HG03460 (cell line): Measurements from ENCODE around the gene RP9.
A peak's percentile ranks its signal among the peaks of the same experiment; 100 is the strongest.
"Not testable (repeated sequence)": the region's sequence is repeated elsewhere in the genome, so short reads cannot be mapped to it uniquely, and the experiment has no call there.

ENCODE experiments used
- ATAC-seq: cut with Tn5 transposase; IDR thresholded peaks from one replicate; pipeline ENCODE4 v1.9.1; 2021; ENCODE audit not compliant: unreplicated experiment

Gene RP9

DNA sequence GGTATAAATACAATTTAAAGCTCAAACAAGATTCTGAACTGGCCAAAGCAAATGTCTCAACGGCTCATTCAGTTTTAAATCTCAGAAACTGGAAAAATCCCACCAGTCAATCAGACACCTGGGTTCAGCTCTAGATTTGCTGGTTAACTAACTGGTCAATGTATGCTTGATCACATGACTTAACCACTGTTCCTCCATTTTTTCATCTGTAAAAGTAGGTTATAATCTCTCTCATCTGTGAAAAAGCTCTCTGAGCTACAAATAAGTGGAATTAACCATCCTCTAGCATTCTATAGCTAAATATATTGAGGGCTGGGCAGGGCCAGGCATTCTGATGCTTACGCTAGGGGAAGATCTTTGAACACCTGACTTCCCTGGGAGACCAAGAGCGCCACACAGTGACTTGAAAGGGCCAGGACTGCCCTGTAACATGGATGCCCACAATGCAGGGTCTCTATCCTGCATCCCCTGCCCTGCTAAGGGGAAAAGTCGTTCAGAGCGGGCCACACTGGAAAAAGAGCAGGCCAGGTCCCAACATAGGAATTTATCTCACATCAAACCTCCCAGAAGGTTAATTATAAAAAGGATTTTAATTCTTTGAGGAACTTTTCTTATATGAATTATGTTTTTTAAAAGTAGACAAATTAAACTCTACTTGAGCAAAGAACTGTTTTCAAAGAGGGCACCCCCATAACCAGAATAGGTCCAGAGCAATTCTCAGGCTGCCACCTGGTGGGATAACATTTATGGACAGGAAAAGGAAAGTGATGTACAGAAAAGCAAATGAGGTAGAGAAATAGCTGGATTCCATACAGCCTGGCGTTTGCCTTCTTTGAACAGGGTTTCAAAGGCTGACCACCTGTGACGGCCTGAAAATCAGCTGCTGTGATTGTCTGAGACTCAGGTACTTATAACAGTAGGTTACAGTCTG lies 1.8 kb downstream of the RP9 start:
- ATAC-seq = peak; percentile 37

GRCh38 chr7:33101906-33102305 lies 7.3 kb downstream of the RP9 start:
- no peak for ATAC-seq

GRCh38 chr7:33100770-33101169 lies 8.4 kb downstream of the RP9 start:
- no peak for ATAC-seq

GRCh38 chr7:33099154-33099940 lies 9.9 kb downstream of the RP9 start:
- no peak for ATAC-seq

GRCh38 chr7:33094745-33095275 lies 14.4 kb downstream of the RP9 start:
- ATAC-seq = not testable (repeated sequence)

DNA sequence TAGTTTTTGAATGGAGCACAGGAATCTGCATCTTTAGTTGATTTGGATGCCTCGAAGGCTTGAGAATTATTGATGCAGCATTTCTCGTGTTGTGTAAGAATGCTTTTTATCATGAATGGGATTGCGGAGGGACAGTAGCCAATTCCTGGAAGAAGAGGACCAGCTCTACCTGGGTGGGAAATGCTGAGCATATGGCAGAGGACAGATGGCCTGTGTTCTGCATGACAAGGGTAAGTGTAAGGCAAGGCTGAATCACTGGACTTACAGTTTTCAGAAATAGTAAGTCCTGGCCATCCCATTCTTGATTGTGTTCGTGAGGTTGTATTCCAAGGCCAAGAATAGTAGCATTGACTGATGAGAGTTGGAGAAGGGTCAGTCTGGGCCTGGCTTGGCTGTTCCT lies 15.9 kb downstream of the RP9 start:
- no peak for ATAC-seq

- no peak for ATAC-seq
These were observed 17.5 kb downstream of the RP9 start for GRCh38 chr7:33091641-33092191.

GRCh38 chr7:33091111-33091531 lies 18.1 kb downstream of the RP9 start:
- no peak for ATAC-seq

DNA sequence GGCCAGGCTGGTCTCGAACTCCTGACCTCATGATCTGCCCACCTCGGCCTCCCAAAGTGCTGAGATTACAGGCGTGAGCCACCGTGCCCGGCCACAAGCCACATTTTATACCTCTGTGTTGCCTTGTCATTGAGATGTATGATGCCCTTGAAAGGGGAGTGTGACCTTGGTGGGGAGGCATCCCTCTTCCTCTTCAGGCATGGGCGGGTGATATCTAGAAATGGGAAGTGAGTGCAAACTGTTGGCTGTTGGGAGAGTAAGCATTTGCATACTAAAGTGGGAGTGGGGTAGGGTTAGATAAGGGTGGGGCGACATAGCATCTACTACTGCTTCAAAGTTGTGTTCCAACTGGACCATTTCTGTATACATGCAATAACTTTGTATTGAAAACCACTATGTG lies 20.1 kb downstream of the RP9 start:
- no peak for ATAC-seq

- no peak for ATAC-seq
These were observed 21.3 kb downstream of the RP9 start for GRCh38 chr7:33087858-33088257.

DNA sequence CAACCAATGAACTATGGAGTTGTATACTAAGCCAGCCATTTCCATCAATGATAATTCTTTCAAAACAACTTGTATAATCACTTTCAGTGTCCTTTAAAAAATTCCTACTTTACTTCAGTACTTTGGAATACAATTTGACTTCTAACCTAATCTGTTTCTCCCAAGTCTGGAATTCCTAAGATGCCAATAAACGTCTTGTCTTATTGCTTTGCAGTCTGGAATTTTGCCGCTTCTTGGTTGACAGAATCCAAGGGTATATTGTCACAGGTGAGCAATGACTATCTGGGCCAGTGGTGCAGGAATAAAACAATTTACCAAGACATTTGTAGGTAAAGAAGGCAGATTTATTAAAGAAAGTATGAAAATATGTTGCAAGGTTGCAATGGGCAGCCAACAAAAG lies 21.8 kb downstream of the RP9 start:
- ATAC-seq = no peak

- no peak for ATAC-seq
These were observed 29.2 kb downstream of the RP9 start for GRCh38 chr7:33079763-33080690.

DNA sequence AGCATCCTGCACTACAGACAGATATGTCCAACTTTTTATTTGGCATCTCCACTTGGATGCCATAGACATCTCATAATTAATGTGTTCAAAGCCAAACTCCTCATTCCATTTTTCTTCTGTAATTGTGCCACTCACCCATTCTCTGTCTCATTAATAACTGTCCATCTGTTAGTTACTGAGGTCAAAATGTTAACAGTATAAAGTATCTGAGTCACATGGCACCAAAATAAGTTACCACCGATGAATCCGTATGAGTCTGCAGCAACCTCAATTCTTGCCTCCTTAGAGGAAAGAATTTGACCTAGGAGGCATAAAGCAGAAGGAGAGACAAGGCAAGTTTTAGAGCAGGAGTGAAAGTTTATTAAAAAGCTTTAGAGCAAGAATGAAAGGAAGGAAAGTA lies 30.1 kb downstream of the RP9 start:
- ATAC-seq = no peak

- ATAC-seq = peak; percentile 65
These were observed 32.5 kb downstream of the RP9 start for GRCh38 chr7:33076737-33077136.

DNA sequence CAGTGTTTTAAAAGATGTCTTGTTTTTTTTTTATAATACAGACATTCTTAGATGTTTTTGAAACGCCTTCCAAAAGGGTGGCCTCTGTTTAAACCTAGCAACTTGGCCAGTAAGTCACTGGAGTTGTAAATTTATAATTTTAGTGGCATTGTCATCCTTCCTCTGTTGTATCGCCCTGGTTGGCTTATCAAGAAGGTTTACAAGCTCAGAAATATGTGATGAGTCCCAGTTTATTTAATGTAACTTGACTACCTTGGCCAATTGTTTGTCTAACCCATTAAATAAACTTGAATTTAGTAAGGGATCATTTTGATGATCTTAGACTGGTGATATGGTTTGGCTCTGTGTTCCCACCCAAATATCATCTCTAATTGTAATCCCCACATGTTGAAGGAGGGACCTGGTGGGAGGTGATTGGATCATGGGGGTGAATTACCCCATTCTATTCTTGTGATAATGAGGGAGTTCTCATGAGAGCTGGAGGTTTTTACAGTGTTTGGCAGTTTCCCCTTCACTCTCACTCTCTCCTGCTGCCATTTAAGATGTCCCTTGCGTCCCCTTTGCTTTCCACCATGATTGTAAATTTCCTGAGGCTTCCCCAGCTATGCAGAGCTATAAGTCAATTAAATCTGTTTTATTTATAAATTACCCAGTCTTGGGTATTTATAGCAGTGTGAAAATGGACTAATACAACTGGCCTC lies 33.2 kb downstream of the RP9 start:
- ATAC-seq = no peak

DNA sequence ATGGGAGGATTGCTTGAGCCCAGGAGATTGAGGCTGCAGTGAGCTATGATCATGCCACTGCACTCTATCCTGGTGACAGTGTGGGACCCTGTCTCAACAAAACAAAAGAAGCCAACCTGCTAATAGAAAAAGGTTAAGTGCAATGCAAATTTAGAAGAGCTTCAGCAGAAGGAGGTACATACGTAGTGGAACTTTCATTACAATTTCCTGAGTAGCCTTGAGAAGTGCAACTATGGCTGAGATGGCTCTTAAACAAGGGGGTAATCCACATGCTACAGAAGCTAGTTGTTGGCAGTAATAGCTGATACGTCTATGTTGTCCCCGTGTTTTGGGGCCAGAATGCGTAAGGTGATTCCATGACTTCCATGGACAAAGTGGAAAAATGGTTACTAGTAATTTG lies 36.0 kb downstream of the RP9 start:
- no peak for ATAC-seq

DNA sequence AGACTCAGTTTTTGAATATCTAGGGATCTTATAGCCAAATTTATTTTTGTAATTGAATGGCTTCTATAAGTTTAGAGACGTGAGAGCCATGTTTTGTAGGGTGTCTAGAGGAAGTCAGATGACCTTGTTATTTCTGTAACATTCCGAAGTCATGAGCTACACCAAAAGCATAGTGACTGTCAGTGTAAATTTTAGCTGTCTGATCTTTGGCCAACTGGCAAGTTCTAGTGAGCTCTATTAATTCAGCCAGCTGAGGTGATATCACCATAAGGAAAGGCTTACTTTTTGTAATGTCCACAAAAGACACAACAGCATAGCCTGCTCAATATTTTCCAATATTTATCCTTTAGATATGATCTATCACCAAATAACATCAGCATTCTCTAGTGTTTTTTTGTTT lies 36.7 kb downstream of the RP9 start:
- no peak for ATAC-seq

DNA sequence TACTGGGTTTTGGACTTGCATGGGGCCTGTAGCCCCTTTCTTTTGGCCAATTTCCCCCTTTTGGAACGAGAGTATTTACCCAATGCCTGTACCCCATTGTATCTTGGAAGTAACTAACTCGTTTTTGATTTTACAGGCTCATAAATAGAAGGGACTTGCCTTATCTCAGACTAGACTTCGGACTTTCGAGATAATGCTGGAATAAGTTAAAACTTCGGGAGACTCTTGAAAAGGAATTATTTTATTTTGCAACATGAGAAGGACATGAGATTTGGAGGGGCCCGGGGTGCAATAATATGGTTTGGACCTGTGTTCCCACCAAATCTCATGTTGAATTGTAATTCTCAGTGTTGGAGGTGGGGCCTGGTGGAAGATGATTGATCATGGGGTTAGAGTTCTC lies 38.4 kb downstream of the RP9 start:
- no peak for ATAC-seq

DNA sequence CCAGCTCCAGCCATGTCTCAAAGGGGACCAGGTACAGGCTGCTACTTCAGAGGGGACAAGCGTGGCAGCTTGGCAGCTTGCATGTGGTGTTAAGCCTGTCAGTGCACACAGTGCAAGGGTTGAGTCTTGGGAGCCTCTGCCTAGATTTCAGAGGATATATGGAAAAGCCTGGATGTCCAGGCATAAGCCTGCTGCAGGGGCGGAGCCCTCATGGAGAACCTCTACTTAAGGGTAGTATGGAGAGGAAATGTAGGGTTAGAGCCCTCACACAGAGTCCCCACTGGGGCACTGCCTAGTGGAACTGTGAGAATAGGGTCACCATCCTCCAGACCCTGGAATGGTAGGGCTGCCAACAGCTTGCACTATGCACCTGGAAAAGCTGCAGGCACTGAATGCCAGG lies 38.9 kb downstream of the RP9 start:
- ATAC-seq = no peak

DNA sequence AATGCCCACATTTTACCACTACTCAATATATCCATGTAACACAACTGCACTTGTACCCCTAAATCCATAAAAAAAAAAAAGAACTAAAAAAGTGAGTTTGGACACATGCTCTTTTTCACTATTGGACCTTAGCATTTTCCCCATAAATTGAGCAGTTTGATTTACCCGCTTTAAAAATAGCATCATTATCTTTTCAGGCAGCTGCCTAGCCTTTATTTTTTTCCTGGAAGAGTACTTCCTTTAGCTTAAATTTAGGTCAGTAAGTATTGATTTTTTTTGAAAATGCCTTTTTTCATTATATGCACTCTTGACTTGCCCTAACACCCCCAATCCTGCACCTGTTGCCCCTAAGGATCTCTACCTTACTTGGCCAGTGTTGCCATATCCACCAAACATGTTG lies 41.3 kb downstream of the RP9 start:
- ATAC-seq = no peak
